HG03196 (cell line): Measurements from ENCODE around the gene XCL2.
A peak's percentile ranks its signal among the peaks of the same experiment; 100 is the strongest.

Source experiments
- ATAC-seq: cut with Tn5 transposase; IDR thresholded peaks from one replicate; pipeline ENCODE4 v1.9.1; 2021; ENCODE audit not compliant: unreplicated experiment

XCL2 gene

DNA sequence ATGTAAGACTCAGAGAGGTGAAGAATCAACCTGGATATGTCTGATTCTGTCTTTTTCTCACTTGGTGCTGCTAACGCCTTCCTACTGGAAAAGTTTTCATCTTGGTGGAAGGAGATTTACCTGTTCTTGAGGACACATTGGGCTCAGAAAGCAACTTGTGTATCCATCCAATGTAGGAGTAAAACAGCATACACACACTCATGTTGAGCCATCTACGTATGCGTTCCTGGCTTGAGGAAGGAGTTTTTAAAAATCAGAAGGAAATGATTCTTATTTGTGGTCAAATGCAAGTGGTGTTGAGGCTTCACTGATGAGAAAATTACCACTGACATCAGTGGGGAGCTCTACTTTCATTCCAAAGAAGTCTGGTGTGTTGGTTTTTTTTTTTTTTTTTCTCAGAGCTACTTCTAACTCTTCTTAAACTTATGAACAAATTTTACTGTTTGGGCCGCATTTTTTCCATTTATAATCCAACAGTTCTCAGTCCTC is 25.6 kb downstream of the XCL2 start:
- ATAC-seq, result no peak

- no peak for ATAC-seq
Measured at GRCh38 chr1:168514455-168514854, 29.3 kb downstream of the XCL2 start.

- no peak for ATAC-seq
Measured at GRCh38 chr1:168513656-168514404, 30.0 kb downstream of the XCL2 start.

DNA sequence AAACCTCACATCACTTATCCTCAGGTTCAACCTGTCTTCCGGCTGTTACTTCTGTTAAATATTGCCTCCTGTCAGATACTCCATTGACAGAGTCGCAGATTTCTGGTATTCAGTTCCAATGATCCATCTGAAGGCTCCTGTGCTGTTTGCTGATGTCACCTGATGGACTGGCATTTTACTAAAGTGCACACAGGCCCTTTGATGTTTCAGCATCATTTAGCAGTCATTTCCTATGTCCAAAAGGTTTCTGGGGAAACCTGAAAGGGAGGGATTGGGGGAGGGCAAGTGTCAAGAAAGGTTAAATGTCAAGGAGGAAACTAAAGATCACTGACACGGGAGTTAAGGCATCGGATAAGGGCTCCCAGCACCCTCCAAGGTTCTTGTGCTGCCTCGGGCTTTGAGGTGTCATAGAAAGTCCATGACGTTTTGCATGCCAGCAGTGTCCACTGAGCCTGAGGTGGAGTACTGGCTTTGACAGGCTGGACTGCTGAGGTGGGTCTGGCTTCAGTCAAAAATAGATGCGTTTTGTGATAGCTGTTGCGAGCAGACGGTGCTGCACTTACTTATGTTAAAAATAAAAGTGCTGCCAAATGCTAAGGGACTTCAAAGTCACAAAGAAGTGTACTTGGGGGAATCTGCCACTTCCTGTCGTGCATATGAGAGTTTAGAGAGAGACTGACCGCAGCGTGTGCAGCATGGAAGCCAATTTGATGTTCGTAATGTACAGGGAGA is 30.8 kb downstream of the XCL2 start:
- no peak for ATAC-seq

DNA sequence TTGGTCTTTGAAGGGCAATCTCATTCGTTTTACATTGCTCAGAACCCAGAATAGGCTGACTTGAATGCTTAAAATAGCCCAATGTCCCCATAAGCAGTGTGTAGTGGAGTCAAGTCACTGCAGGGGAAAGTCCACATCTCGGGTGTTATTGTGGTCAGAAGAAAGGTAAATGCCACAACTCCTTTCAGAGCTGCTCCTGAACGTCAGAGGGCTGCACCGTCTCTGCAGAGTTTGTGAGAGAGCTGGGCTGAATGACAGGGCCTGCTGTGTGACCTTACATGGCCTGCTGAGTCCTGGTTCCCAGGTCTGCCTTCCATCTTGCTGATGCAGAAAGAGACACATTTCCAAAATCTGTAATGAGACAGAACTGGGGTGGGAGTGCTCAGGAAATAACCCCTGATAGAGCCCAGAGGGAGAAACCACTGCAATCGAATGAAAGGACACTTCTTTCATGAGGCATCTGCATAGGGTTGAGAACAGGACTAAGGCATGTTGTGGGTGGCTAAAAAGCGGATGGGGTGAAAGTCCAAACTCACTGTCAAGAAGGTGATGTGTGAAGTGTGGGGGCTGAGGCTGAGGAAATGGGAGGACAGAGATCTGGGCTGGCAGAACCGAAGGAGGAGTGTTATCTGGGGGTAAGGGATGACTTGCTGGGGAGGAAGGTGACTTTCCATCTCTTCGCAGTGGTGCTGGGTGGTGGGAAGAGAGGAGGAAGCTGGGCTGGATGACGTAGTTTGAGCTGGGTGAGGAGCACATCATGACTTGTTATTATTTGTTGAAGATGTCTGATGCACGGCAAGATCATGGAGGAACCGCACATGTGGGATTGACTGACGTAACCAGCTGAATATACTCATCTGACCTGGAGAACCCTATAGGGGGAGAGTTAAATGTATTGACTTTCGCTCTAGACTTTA is 33.7 kb downstream of the XCL2 start:
- peak; percentile 63 for ATAC-seq

DNA sequence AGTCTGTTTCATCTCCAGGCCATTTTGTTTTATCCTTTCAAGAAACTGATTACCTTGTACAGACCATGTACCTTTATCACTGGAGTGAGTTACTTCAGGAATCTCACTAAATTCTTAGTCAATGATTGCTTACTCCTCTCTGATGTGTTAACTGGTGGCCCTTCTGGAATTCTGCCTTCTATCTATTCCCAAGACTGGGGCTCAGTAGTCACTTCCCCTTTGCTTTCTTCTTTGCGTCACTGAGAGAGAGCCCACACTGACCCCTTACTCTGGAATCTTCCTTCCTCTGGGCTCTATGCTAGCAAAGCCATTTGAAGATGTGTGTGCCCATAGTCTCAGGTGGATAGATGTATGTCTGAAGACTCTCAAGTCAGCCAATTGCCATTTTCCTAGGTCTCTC is 34.6 kb downstream of the XCL2 start:
- no peak for ATAC-seq

DNA sequence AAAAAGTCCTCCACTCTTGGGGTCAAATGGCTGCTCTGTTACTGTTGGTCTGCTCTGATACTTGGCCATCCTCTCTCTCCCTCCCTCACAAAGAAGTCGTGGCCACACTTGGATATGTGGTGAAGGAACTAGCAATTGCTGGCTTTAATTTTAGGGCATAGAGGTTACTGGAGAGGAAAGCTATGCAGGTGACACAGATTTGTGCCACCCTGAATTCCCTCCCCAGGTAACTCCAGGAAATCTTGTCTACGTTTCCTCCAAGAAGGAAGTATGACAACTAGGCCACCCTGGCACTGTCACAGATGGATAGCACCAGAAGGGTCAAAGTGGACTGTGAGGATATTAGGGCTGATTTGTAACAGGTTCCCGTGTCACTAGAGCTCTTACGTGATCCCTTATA is 36.0 kb downstream of the XCL2 start:
- no peak for ATAC-seq

GRCh38 chr1:168507231-168507630 is 36.6 kb downstream of the XCL2 start:
- no peak for ATAC-seq

- no peak for ATAC-seq
Measured at GRCh38 chr1:168506204-168506819, 37.5 kb downstream of the XCL2 start.

DNA sequence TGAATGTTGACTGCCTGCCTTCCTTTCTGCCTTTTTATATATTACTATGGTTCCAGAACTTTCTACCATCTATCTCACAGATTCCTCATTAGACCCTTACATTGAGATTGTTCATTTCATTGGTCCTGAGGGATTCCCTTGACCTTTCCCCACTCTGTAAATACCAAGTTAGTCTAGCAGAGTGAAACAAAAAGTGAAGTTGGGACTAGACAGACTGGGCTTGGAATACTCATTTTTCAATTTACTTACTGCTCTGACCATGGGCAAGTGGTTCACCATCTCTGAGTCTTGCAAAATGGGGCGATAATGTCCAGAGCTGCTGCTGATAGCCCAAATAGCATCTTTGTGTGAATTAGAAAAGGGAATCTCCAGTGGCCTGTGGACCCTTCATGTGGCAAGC is 38.8 kb downstream of the XCL2 start:
- ATAC-seq, result no peak

- peak; percentile 56 for ATAC-seq
Measured at GRCh38 chr1:168504064-168504837, 39.5 kb downstream of the XCL2 start.

- no peak for ATAC-seq
Measured at GRCh38 chr1:168499688-168500049, 44.1 kb downstream of the XCL2 start.

GRCh38 chr1:168498956-168499687 is 44.7 kb downstream of the XCL2 start:
- ATAC-seq, result no peak

- no peak for ATAC-seq
Measured at GRCh38 chr1:168498159-168498631, 45.6 kb downstream of the XCL2 start.

- no peak for ATAC-seq
Measured at GRCh38 chr1:168497376-168497950, 46.3 kb downstream of the XCL2 start.

GRCh38 chr1:168491527-168492164 is 52.2 kb downstream of the XCL2 start:
- ATAC-seq, result no peak
